NCI-H1436 (cell line): ENCODE results near the gene CDC7.

Experiments used
- DNase-seq: peaks from one replicate; lab custom pipeline; 2025; lab: John Stamatoyannopoulos, UW

CDC7 gene

GRCh38 chr1:91549041-91549735 lies 48.5 kb downstream of the CDC7 start:
- DNase-seq, result no peak

- DNase-seq, result no peak
These were observed 50.3 kb downstream of the CDC7 start for GRCh38 chr1:91550961-91551360.

GRCh38 chr1:91552091-91552490 lies 51.4 kb downstream of the CDC7 start:
- DNase-seq, result no peak

- no peak for DNase-seq
These were observed 51.9 kb downstream of the CDC7 start for GRCh38 chr1:91552596-91552995.

GRCh38 chr1:91553177-91553591 lies 52.5 kb downstream of the CDC7 start:
- DNase-seq, result no peak

- no peak for DNase-seq
These were observed 54.6 kb downstream of the CDC7 start for GRCh38 chr1:91555074-91555730.

- DNase-seq, result no peak
These were observed 55.3 kb downstream of the CDC7 start for GRCh38 chr1:91555821-91556531.

- no peak for DNase-seq
These were observed 55.9 kb downstream of the CDC7 start for GRCh38 chr1:91556556-91556955.

GRCh38 chr1:91557039-91557690 lies 56.5 kb downstream of the CDC7 start:
- no peak for DNase-seq

GRCh38 chr1:91557826-91558225 lies 57.2 kb downstream of the CDC7 start:
- DNase-seq, result no peak

- DNase-seq, result no peak
These were observed 58.5 kb downstream of the CDC7 start for GRCh38 chr1:91559046-91559750.

- DNase-seq, result no peak
These were observed 59.4 kb downstream of the CDC7 start for GRCh38 chr1:91559838-91560565.

- no peak for DNase-seq
These were observed 64.4 kb downstream of the CDC7 start for GRCh38 chr1:91564888-91565701.

- DNase-seq, result no peak
These were observed 66.9 kb downstream of the CDC7 start for GRCh38 chr1:91567583-91567982.

- no peak for DNase-seq
These were observed 67.6 kb downstream of the CDC7 start for GRCh38 chr1:91568261-91568660.

GRCh38 chr1:91569411-91570119 lies 68.9 kb downstream of the CDC7 start:
- no peak for DNase-seq

GRCh38 chr1:91570120-91570448 lies 69.4 kb downstream of the CDC7 start:
- no peak for DNase-seq

GRCh38 chr1:91572044-91572443 lies 71.4 kb downstream of the CDC7 start:
- no peak for DNase-seq
